ENCODE results near the gene IL13RA1.

- TF ChIP-seq CTCF (IDR thresholded peaks at IDR 0.05; ENCODE audit: low read depth, low read length) = no peak
- TF ChIP-seq POLR2A (IDR thresholded peaks at IDR 0.05; ENCODE audit: extremely low read depth, insufficient read length) = no peak
Observed at GRCh38 chrX:118773782-118774181, 46.4 kb downstream of the IL13RA1 start.

Data from NB4 (cell line).